BJ (cell line): ENCODE measurements around the gene ATPAF1. TPM values are rescaled to one million over a fixed set of nuclear protein-coding genes. Genes with fewer than 3 reads are reported as not detected.

Source experiments
- CTCF ChIA-PET: fragments of 350-600 bp; formaldehyde crosslinking; extraction: SDS; loops from one replicate; lab custom pipeline; 2021; ENCODE audit warnings: antibody characterized with exemption, inconsistent platforms; lab: Yijun Ruan, JAX
- POLR2A ChIA-PET: fragments of 300-600 bp; sonication (Branson Sonifier 250); formaldehyde crosslinking; extraction: SDS; loops from one replicate; lab custom pipeline; 2021; ENCODE audit warnings: antibody characterized with exemption; lab: Charles Lee
- DNase-seq: peaks from one replicate; pipeline ENCODE4 v3.0.0-alpha.2; 2011; ENCODE audit warnings: low read depth
- H3K27me3 ChIP-seq: 2 replicates; pipeline ENCODE4 v1.6.0; 2011; ENCODE audit warnings: low read length; ENCODE audit not compliant: control insufficient read depth, insufficient read depth
- H3K36me3 ChIP-seq: 2 replicates; pipeline ENCODE4 v1.5.1; 2011; ENCODE audit warnings: low read length; ENCODE audit not compliant: control insufficient read depth, insufficient read depth
- H3K4me3 ChIP-seq: 2 replicates; pipeline ENCODE4 v1.5.1; 2011; ENCODE audit warnings: low read depth, mild to moderate bottlenecking, control low read depth, low read length
- CTCF ChIP-seq: IDR thresholded peaks from 2 replicates; pipeline ENCODE4 v1.5.1; 2011; ENCODE audit warnings: low read depth, mild to moderate bottlenecking, control low read depth, inconsistent platforms, low read length, moderate library complexity; ENCODE audit not compliant: insufficient read depth
- polyA plus RNA-seq: library from polyadenylated mRNA; depleted of rRNA; stranded (reverse); fragments of >200 nt; gene quantifications from 2 replicates; pipeline ENCODE4 v1.2.3, GENCODE V29; 2011

Gene ATPAF1
- polyA plus RNA-seq, 1 experiment, result 37.0 TPM

- DNase-seq, result no peak
- POLR2A ChIA-PET, result no interaction called here
- H3K4me3 ChIP-seq, result no peak overlapping the region
- TF ChIP-seq CTCF, result no peak
- CTCF ChIA-PET, result interaction anchor here (0.6 to 1.0 kb wide), 2 partner anchors 21 to 725 kb away, joined by 3 read pairs; no protein-coding TSS in a partner anchor
- peaks cover 16% of the 10 kb centered on the region for H3K36me3 ChIP-seq
- H3K27me3 ChIP-seq, result no peaks in the 10 kb centered on the region
Measured at GRCh38 chr1:46692811-46693770, 24.9 kb upstream of the ATPAF1 start.

- Histone ChIP-seq H3K27me3 (no peaks in the 10 kb centered on the region), H3K4me3 (no peak overlapping the region), H3K36me3 (peaks cover 16% of the 10 kb centered on the region)
- peak; percentile 28; the same call in 1 of the 2 replicates for TF ChIP-seq CTCF
- ChIA-PET POLR2A (no interaction called here), CTCF (interaction anchor here (0.6 kb wide), 1 partner anchor 725 kb away, joined by 3 read pairs; no protein-coding TSS in a partner anchor)
- no peak for DNase-seq
Measured at GRCh38 chr1:46691997-46692790, 24.0 kb upstream of the ATPAF1 start.

GRCh38 chr1:46690931-46691421 lies 22.8 kb upstream of the ATPAF1 start:
- TF ChIP-seq CTCF, result no peak
- Histone ChIP-seq H3K36me3 (peaks cover 15% of the 10 kb centered on the region), H3K4me3 (no peak overlapping the region), H3K27me3 (no peaks in the 10 kb centered on the region)
- POLR2A ChIA-PET, result no interaction called here
- CTCF ChIA-PET, result no interaction called here
- DNase-seq, result no peak

- POLR2A ChIA-PET, result no interaction called here
- no peak for DNase-seq
- no peak for TF ChIP-seq CTCF
- Histone ChIP-seq H3K4me3 (no peak overlapping the region), H3K36me3 (peaks cover 13% of the 10 kb centered on the region), H3K27me3 (no peaks in the 10 kb centered on the region)
- CTCF ChIA-PET, result no interaction called here
Measured at GRCh38 chr1:46689897-46690296, 21.7 kb upstream of the ATPAF1 start.

GRCh38 chr1:46689356-46689755 lies 21.2 kb upstream of the ATPAF1 start:
- no peak for DNase-seq
- POLR2A ChIA-PET, result no interaction called here

More at GRCh38 chr1:46689356-46689755, 21.2 kb upstream of the ATPAF1 start:
- CTCF ChIA-PET, result no interaction called here
- no peak for TF ChIP-seq CTCF
- no peak overlapping the region for H3K4me3 ChIP-seq
- no peaks in the 10 kb centered on the region for H3K27me3 ChIP-seq
- peaks cover 14% of the 10 kb centered on the region for H3K36me3 ChIP-seq
